GM12872 (cell line): ENCODE results near the gene NAPEPLD.

Source experiments
- CTCF ChIP-seq: IDR thresholded peaks from 3 replicates; pipeline ENCODE4 v1.5.1; 2011; ENCODE audit warnings: low read depth, mild to moderate bottlenecking, low read length, moderate library complexity; ENCODE audit not compliant: insufficient read depth

The NAPEPLD gene

GRCh38 chr7:103148994-103149807 lies at the start of gene NAPEPLD:
Gene NAPEPLD, minus strand, starts transcription at chr7:103149099. Its CDS starts 20,323 bp downstream, at chr7:103128776.
- no peak for TF ChIP-seq CTCF

DNA sequence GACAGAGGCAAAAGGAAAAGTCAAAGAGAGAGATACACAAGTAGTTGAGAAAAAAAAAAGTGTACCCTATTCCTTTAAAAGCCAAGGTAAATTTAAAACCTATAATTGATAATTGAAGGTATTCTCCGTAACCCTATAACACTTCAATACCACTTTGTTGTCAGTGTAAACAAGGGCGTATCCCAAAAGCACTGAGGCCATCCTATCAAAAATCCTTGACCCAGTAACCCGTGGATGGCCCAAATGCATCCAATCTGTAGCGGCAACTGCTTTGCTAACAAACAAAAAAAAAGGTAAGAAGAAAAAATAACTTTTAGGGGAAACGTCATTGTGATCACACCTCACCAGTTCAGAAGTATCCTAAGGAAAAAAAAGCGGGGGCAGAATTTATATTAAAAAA lies 5.1 kb upstream of the NAPEPLD start:
- no peak for TF ChIP-seq CTCF

DNA sequence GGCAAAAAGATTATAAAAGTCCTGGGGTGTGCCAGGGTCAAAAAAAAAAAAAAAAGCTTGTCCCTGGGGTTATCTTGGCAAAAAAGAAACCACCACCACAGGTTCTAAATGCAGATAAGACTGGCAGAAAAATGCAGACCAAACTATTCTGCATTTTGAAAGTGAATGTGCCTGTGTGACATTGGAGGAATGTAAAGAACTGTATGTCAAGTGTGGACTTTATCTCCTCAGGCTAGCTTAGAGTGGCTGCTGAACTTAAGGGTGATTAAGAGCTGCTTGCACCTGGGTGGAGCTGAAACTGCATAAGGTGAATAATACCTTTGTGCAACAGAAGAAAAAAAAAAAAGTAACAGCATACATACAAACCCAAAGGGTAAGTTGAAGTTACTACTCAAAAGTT lies 1.3 kb upstream of the NAPEPLD start:
- no peak for TF ChIP-seq CTCF

DNA sequence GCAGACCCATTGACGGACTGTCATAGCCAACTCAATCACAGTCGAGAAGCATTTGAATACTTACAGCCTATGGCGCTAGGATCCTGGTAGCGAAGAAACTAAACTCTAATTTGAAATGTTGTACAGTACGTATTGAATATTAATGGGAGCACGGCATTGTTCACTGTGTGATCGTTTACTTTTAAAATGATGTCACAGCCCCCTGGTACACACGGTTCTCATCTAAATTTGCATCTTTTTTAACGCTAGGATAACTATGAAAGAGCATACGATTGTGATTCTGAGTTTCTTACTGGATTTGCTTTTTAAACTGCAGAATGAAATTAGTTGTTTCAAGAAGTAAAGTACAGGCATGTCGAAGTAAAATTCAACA lies 895 bp upstream of the NAPEPLD start:
- no peak for TF ChIP-seq CTCF

- no peak for TF ChIP-seq CTCF
Measured at GRCh38 chr7:103148131-103148993, 537 bp downstream of the NAPEPLD start.

GRCh38 chr7:103143868-103144267 lies 5.0 kb downstream of the NAPEPLD start:
- no peak for TF ChIP-seq CTCF

DNA sequence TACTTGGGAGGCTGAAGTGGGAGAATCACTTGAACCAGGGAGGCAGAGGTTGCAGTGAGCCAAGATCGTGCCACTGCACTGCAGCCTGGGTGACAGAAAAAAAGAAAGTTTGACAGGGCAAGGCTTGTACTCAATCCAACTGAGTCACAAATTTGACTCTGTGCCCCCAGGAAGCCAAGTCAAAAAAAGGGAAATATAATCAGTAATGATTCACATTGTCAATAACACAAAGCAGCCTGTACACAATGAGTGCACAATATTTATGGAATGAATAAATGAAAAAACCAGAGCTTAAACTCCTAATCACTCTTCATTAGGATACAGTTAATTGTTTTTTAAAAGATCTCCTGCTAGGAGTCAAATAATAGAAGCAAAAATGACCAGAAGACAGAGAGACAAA lies 6.4 kb downstream of the NAPEPLD start:
- TF ChIP-seq CTCF: no peak
